ENCODE measurements around the gene KIAA1217.

DNA sequence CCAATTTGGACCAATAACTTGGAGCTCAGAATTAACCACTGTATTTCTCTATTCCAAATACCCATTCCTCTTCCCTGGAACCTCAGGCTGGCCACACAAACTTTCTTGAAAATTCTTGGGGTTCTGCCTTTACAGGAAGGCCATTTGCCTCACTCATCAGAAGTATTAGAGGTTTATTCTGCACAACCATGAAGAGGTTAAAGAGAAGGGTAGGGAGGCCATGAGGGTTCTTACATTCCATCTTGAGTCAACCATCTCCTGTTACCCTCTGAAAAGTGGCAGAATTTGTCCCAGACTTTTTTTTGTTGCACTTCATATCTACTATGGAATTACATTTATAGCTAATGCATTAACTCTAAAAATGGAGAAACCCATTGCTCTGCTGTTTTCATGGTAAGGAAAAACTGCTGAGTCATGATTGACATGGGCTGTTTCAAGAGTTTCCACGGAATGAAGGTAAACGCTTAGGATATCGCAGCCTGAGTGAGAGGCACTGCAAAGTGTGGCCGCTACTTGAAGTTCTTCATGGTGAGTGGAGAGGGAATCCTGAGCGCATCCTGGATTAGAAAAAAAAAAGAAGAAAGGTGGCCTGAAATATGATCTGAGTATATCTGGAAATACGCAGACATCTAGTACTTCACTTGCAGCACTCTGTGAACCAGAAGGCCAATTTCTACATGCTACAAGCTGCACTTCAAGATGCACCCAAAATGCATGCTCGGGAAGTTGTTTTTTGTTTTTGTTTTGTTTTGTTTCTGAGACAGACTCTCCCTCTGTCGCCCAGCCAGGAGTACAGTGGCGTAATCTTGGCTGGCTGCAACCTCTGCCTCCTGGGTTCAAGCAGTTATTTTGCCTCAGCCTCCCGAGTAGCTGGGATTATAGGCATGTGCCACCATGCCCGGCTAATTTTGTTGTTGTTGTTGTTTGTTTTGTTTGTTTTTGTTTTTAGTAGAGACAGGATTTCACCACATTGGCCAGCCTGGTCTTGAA is 83.7 kb downstream of the KIAA1217 start:
- TF ChIP-seq, protein P1, sequence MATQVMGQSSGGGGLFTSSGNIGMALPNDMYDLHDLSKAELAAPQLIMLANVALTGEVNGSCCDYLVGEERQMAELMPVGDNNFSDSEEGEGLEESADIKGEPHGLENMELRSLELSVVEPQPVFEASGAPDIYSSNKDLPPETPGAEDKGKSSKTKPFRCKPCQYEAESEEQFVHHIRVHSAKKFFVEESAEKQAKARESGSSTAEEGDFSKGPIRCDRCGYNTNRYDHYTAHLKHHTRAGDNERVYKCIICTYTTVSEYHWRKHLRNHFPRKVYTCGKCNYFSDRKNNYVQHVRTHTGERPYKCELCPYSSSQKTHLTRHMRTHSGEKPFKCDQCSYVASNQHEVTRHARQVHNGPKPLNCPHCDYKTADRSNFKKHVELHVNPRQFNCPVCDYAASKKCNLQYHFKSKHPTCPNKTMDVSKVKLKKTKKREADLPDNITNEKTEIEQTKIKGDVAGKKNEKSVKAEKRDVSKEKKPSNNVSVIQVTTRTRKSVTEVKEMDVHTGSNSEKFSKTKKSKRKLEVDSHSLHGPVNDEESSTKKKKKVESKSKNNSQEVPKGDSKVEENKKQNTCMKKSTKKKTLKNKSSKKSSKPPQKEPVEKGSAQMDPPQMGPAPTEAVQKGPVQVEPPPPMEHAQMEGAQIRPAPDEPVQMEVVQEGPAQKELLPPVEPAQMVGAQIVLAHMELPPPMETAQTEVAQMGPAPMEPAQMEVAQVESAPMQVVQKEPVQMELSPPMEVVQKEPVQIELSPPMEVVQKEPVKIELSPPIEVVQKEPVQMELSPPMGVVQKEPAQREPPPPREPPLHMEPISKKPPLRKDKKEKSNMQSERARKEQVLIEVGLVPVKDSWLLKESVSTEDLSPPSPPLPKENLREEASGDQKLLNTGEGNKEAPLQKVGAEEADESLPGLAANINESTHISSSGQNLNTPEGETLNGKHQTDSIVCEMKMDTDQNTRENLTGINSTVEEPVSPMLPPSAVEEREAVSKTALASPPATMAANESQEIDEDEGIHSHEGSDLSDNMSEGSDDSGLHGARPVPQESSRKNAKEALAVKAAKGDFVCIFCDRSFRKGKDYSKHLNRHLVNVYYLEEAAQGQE (IDR thresholded peaks at IDR 0.05; ENCODE audit: borderline replicate concordance), result no peak
- TF ChIP-seq, protein P2, sequence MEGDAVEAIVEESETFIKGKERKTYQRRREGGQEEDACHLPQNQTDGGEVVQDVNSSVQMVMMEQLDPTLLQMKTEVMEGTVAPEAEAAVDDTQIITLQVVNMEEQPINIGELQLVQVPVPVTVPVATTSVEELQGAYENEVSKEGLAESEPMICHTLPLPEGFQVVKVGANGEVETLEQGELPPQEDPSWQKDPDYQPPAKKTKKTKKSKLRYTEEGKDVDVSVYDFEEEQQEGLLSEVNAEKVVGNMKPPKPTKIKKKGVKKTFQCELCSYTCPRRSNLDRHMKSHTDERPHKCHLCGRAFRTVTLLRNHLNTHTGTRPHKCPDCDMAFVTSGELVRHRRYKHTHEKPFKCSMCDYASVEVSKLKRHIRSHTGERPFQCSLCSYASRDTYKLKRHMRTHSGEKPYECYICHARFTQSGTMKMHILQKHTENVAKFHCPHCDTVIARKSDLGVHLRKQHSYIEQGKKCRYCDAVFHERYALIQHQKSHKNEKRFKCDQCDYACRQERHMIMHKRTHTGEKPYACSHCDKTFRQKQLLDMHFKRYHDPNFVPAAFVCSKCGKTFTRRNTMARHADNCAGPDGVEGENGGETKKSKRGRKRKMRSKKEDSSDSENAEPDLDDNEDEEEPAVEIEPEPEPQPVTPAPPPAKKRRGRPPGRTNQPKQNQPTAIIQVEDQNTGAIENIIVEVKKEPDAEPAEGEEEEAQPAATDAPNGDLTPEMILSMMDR (IDR thresholded peaks at IDR 0.05; ENCODE audit: poor library complexity, severe bottlenecking), result no peak
- TF ChIP-seq EP300 (conservative IDR thresholded peaks at IDR 0.05; ENCODE audit: poor library complexity, severe bottlenecking), result no peak
- TF ChIP-seq EZH2 (IDR thresholded peaks at IDR 0.05; ENCODE audit: borderline replicate concordance, insufficient read depth, low read length, poor library complexity, severe bottlenecking), result no peak
- no peak for TF ChIP-seq SMC3 (conservative IDR thresholded peaks at IDR 0.05; ENCODE audit: poor library complexity)
- TF ChIP-seq POLR2AphosphoS5 (IDR thresholded peaks at IDR 0.05), result no peak
